ENCODE data around the gene NUP85.

- no peak for TF ChIP-seq CTCF (conservative IDR thresholded peaks at IDR 0.05 in 1 of 2, IDR thresholded peaks at IDR 0.05 in 1 of 2; ENCODE audit: extremely low read depth in 1 of 2, insufficient read depth in 1 of 2, low read depth in 1 of 2, low read length in 2 of 2)
- TF ChIP-seq EZH2 (IDR thresholded peaks at IDR 0.05; ENCODE audit: borderline replicate concordance, low read length), result no peak
Measured at GRCh38 chr17:75262112-75262606, 56.7 kb downstream of the NUP85 start.
